Ovary (tissue), 9 donors: ENCODE data around the gene RNGTT. TPM values are rescaled to one million over a fixed set of nuclear protein-coding genes. Genes with fewer than 3 reads are reported as not detected.
A peak's percentile ranks its signal among the peaks of the same experiment; 100 is the strongest.

Source experiments
- DNase-seq, 5 donors: peaks; one replicate each; pipeline ENCODE4 v3.0.0-alpha.2; 2019 to 2020
- H3K27ac ChIP-seq, 2 donors: fragments of 200-600 bp; one replicate each; pipeline versions ENCODE4 v1.5.1 to v1.8.0; 2019 to 2022
- H3K27me3 ChIP-seq: fragments of 200-600 bp; one replicate; pipeline ENCODE4 v1.8.0; 2022
- H3K36me3 ChIP-seq: fragments of 200-600 bp; sonication (generic); one replicate; pipeline ENCODE4 v1.5.1; 2019
- H3K4me1 ChIP-seq: one replicate; pipeline ENCODE4 v1.8.1; 2013; ENCODE audit warnings: mild to moderate bottlenecking, moderate library complexity; ENCODE audit not compliant: insufficient read depth
- H3K4me3 ChIP-seq: fragments of 200-600 bp; sonication (generic); one replicate; pipeline ENCODE4 v1.5.1; 2017
- H3K9me3 ChIP-seq, 2 donors: fragments of 200-600 bp in 1 of 2; sonication (generic) in 1 of 2; one replicate each; pipeline versions ENCODE4 v1.5.1 to v1.8.1; 2013 to 2019; ENCODE audit warnings: mild to moderate bottlenecking in 1 of 2, moderate library complexity in 1 of 2
- CTCF ChIP-seq, 3 donors: fragments of 450-650 bp in 2 of 3; fragments of 200-600 bp in 1 of 3; IDR thresholded peaks; one replicate each; pipeline versions ENCODE4 v1.5.1 to v1.8.0; 2016 to 2022; ENCODE audit warnings: antibody characterized with exemption in 3 of 3, mild to moderate bottlenecking in 1 of 3
- EP300 ChIP-seq: sonication (generic); formaldehyde crosslinking; IDR thresholded peaks from one replicate; pipeline ENCODE4 v1.6.1; 2017; ENCODE audit warnings: antibody characterized with exemption
- POLR2A ChIP-seq: fragments of 450-650 bp; IDR thresholded peaks from one replicate; pipeline ENCODE4 v1.6.1; 2017; ENCODE audit warnings: antibody characterized with exemption, mild to moderate bottlenecking, moderate library complexity
- WGBS, 3 donors: extraction: QIAGEN DNeasy Blood & Tissue Kit in 1 of 3; methylation state at CpG; one replicate each; pipeline versions ENCODE4 v1.1.5 to v1.1.7; 2013 to 2017; 5-methylcytosine and 5-hydroxymethylcytosine counted together
- intact Hi-C, 4 donors: fragments of 100-400 bp; cut with DNase I; formaldehyde crosslinking; loops; one replicate each; pipeline versions ENCODE4 v1.11.0 to v1.15.1; 2022 to 2023
- polyA plus RNA-seq, 2 donors: library from polyadenylated mRNA; stranded (reverse); fragments of 200-250 nt in 1 of 2; fragments of 350-450 nt in 1 of 2; fragmentation: Illumina TruSeq in 1 of 2; extraction: RNeasy Lipid Tissue Mini Kit (QIAGEN cat#74804) in 1 of 2; gene quantifications; one replicate each; pipeline ENCODE4 v1.2.3, GENCODE V29; 2013 to 2014
- total RNA-seq, 7 donors: library from RNA; depleted of rRNA in 2 of 7; stranded (reverse); fragments of >200 nt in 2 of 7; fragmentation: NEBNext Ultra II Directional in 3 of 7; extraction: Animal tissue kit (Norgen Biotek cat#: 25700) in 3 of 7; gene quantifications; one replicate each; pipeline versions ENCODE4 v1.1.0 to v1.2.4, GENCODE V29; 2016 to 2023
- donor health status: DM: no; HTN: no; CAD: no; lungs with moderate emphysema.
- donor health status: DM: no; HTN: no; CAD: no.
- donor health status: Bipolar disorder and iron deficiency.
- donor health status: DM: yes; HTN: yes; CAD: no.
- donor health status: DM: no; HTN: no; CAD: no.
- donor health status: DM: yes; HTN: yes; CAD: no.

The RNGTT gene
- total and polyA plus RNA-seq, 9 donors = 3.9 to 17.9 (median 10.5) TPM

- WGBS, 3 donors = 88 to 95% (median 90%) methylated on average over 4 of the region's 4 CpGs
- Histone ChIP-seq H3K4me3 (no peak overlapping the region), H3K27ac (no peak overlapping the region), H3K36me3 (no peaks in the 10 kb centered on the region), H3K4me1 (no peaks in the 10 kb centered on the region), H3K9me3 (no peaks in the 10 kb centered on the region), H3K27me3 (no peaks in the 10 kb centered on the region)
- DNase-seq = no peak
- intact Hi-C loops = no loop called here
- TF ChIP-seq POLR2A (no peak), EP300 (no peak), CTCF (IDR thresholded peaks at IDR 0.05) (no peak)
Measured at GRCh38 chr6:88596801-88597200, 366.6 kb downstream of the RNGTT start.

GRCh38 chr6:88588938-88589337, 374.5 kb downstream of the RNGTT start:
- intact Hi-C loops = loop anchor here in 1 of 4 donors (5.0 kb wide), 1 partner anchor 1658 kb away; no protein-coding TSS in a partner anchor
- no peaks in the 10 kb centered on the region for H3K27me3 ChIP-seq
- no peaks in the 10 kb centered on the region for H3K4me1 ChIP-seq
- 68 to 73% (median 69%) methylated on average over 3 of the region's 3 CpGs for WGBS, 3 donors
- TF ChIP-seq POLR2A (no peak), CTCF (IDR thresholded peaks at IDR 0.05) (no peak), EP300 (no peak)
- H3K4me3 ChIP-seq = no peak overlapping the region
- H3K36me3 ChIP-seq = no peaks in the 10 kb centered on the region
- H3K27ac ChIP-seq = no peak overlapping the region
- DNase-seq = no peak
- no peaks in the 10 kb centered on the region for H3K9me3 ChIP-seq

- no peak for DNase-seq
- Histone ChIP-seq H3K27me3 (no peaks in the 10 kb centered on the region), H3K36me3 (no peaks in the 10 kb centered on the region), H3K4me1 (no peaks in the 10 kb centered on the region), H3K9me3 (no peaks in the 10 kb centered on the region), H3K27ac (no peak overlapping the region), H3K4me3 (no peak overlapping the region)
- 49 to 56% (median 52%) methylated on average over 12 of the region's 12 CpGs for WGBS, 3 donors
- TF ChIP-seq EP300 (no peak), CTCF (IDR thresholded peaks at IDR 0.05) (no peak), POLR2A (no peak)
- intact Hi-C loops = loop anchor here in 1 of 4 donors (5.0 kb wide), 1 partner anchor 1660 kb away; no protein-coding TSS in a partner anchor
Measured at GRCh38 chr6:88587150-88587520, 376.3 kb downstream of the RNGTT start.

GRCh38 chr6:88586371-88587149, 376.9 kb downstream of the RNGTT start:
- 33 to 38% (median 34%) methylated on average over 22 to 23 of the region's 23 CpGs for WGBS, 3 donors
- Histone ChIP-seq H3K4me3 (no peak overlapping the region), H3K9me3 (no peaks in the 10 kb centered on the region), H3K36me3 (no peaks in the 10 kb centered on the region), H3K4me1 (no peaks in the 10 kb centered on the region), H3K27me3 (no peaks in the 10 kb centered on the region), H3K27ac (no peak overlapping the region)
- peak in 2 of 5 donors; percentile 17 to 46 for DNase-seq
- TF ChIP-seq EP300 = no peak
- TF ChIP-seq POLR2A = no peak
- no peak for TF ChIP-seq CTCF (IDR thresholded peaks at IDR 0.05)
- intact Hi-C loops = loop anchor here in 1 of 4 donors (5.0 kb wide), 1 partner anchor 1661 kb away; no protein-coding TSS in a partner anchor
